Kidney glomerular epithelial cell (primary cell): ENCODE measurements around the gene THBS3.

ENCODE experiments used
- DNase-seq: peaks from one replicate; lab custom pipeline; 2025; lab: John Stamatoyannopoulos, UW

THBS3 gene

GRCh38 chr1:155187456-155187891 is 20.2 kb downstream of the THBS3 start:
- DNase-seq: no peak

- no peak for DNase-seq
Measured at GRCh38 chr1:155186794-155187455, 20.8 kb downstream of the THBS3 start.

GRCh38 chr1:155186067-155186793 is 21.5 kb downstream of the THBS3 start:
- DNase-seq: no peak

GRCh38 chr1:155185783-155186066 is 22.0 kb downstream of the THBS3 start:
- no peak for DNase-seq

- DNase-seq: no peak
Measured at GRCh38 chr1:155184835-155185782, 22.6 kb downstream of the THBS3 start.

GRCh38 chr1:155184351-155184811 is 23.3 kb downstream of the THBS3 start:
- no peak for DNase-seq

- no peak for DNase-seq
Measured at GRCh38 chr1:155183775-155184221, 23.9 kb downstream of the THBS3 start.

GRCh38 chr1:155182052-155182550 is 25.6 kb downstream of the THBS3 start:
- DNase-seq: no peak

- no peak for DNase-seq
Measured at GRCh38 chr1:155181371-155182051, 26.2 kb downstream of the THBS3 start.

- no peak for DNase-seq
Measured at GRCh38 chr1:155179112-155180031, 28.3 kb downstream of the THBS3 start.

- no peak for DNase-seq
Measured at GRCh38 chr1:155178441-155179111, 29.1 kb downstream of the THBS3 start.

- no peak for DNase-seq
Measured at GRCh38 chr1:155177918-155178281, 29.8 kb downstream of the THBS3 start.

- no peak for DNase-seq
Measured at GRCh38 chr1:155177192-155177917, 30.3 kb downstream of the THBS3 start.

GRCh38 chr1:155176544-155177071 is 31.1 kb downstream of the THBS3 start:
- peak; percentile 70 for DNase-seq

GRCh38 chr1:155175927-155176371 is 31.7 kb downstream of the THBS3 start:
- no peak for DNase-seq

GRCh38 chr1:155175281-155175926 is 32.3 kb downstream of the THBS3 start:
- no peak for DNase-seq

- DNase-seq: no peak
Measured at GRCh38 chr1:155174324-155175280, 33.1 kb downstream of the THBS3 start.
